Testis (tissue), 3 donors: ENCODE data around the gene MRPL40. TPM values are rescaled to one million over a fixed set of nuclear protein-coding genes. Genes with fewer than 3 reads are reported as not detected.
A peak's percentile ranks its signal among the peaks of the same experiment; 100 is the strongest.
"Not testable (repeated sequence)": the region's sequence is repeated elsewhere in the genome, so short reads cannot be mapped to it uniquely, and the experiment has no call there.

ENCODE experiments used
- DNase-seq: peaks from one replicate; pipeline ENCODE4 v3.0.0-alpha.2; 2019
- H3K27ac ChIP-seq, 2 donors: fragments of 200-600 bp; sonication (generic); one replicate each; pipeline ENCODE4 v1.5.1; 2019
- H3K27me3 ChIP-seq: fragments of 200-600 bp; sonication (generic); one replicate; pipeline ENCODE4 v1.5.1; 2019
- H3K36me3 ChIP-seq: fragments of 200-600 bp; sonication (generic); one replicate; pipeline ENCODE4 v1.5.1; 2017; ENCODE audit warnings: low read depth; ENCODE audit errors: missing control alignments
- H3K4me1 ChIP-seq: fragments of 200-600 bp; sonication (generic); one replicate; pipeline ENCODE4 v1.5.1; 2019
- H3K4me3 ChIP-seq, 2 donors: fragments of 200-600 bp; sonication (generic); one replicate each; pipeline ENCODE4 v1.5.1; 2017 to 2019
- H3K9me3 ChIP-seq: fragments of 200-600 bp; sonication (generic); one replicate; pipeline ENCODE4 v1.5.1; 2017
- CTCF ChIP-seq, 3 experiments: fragments of 450-650 bp in 2 of 3; fragments of 200-600 bp in 1 of 3; sonication (generic) in 1 of 3; IDR thresholded peaks; one replicate each; pipeline ENCODE4 v1.5.1; 2016 to 2019; ENCODE audit warnings: antibody characterized with exemption in 3 of 3, mild to moderate bottlenecking in 2 of 3, moderate library complexity in 1 of 3
- POLR2A ChIP-seq: fragments of 450-650 bp; IDR thresholded peaks from one replicate; pipeline ENCODE4 v1.6.1; 2017; ENCODE audit warnings: antibody characterized with exemption, mild to moderate bottlenecking, moderate library complexity
- WGBS, 2 donors: methylation state at CpG; one replicate each; pipeline ENCODE4 v1.1.5; 2018; 5-methylcytosine and 5-hydroxymethylcytosine counted together
- intact Hi-C: fragments of 100-400 bp; cut with DNase I; formaldehyde crosslinking; loops from one replicate; pipeline ENCODE4 v1.15.1; 2023; ENCODE audit warnings: low total_unique reads
- polyA plus RNA-seq: library from polyadenylated mRNA; stranded (reverse); fragments of 350-450 nt; fragmentation: Illumina TruSeq; extraction: RNeasy Lipid Tissue Mini Kit (QIAGEN cat#74804); gene quantifications from one replicate; pipeline ENCODE4 v1.2.3, GENCODE V29; 2014; ENCODE audit warnings: low read depth, low replicate concordance; ENCODE audit not compliant: insufficient read depth
- total RNA-seq, 2 donors: library from RNA; depleted of rRNA; stranded (reverse); fragments of >200 nt; gene quantifications; one replicate each; pipeline ENCODE4 v1.2.3, GENCODE V29; 2016

MRPL40 gene
- total and polyA plus RNA-seq, 3 donors from 2014 or later: 28.9 to 53.8 (median 29.2) TPM

- no peak overlapping the region for H3K27ac ChIP-seq
- WGBS, 2 donors: 74 to 81% methylated on average over 4 to 7 of the region's 7 CpGs
- no peak overlapping the region for H3K4me3 ChIP-seq
- H3K27me3 ChIP-seq: no peaks in the 10 kb centered on the region
- intact Hi-C loops: no loop called here
- peaks cover 20% of the 10 kb centered on the region for H3K4me1 ChIP-seq
- H3K36me3 ChIP-seq: no peaks in the 10 kb centered on the region
- DNase-seq: no peak
- no peaks in the 10 kb centered on the region for H3K9me3 ChIP-seq
- TF ChIP-seq POLR2A (no peak), CTCF (IDR thresholded peaks at IDR 0.05) (no peak)
Observed at GRCh38 chr22:19443544-19444211, 11.3 kb downstream of the MRPL40 start.

GRCh38 chr22:19445279-19445982, 13.1 kb downstream of the MRPL40 start:
- H3K9me3 ChIP-seq, H3K27ac ChIP-seq, intact Hi-C loops, H3K4me3 ChIP-seq, H3K27me3 ChIP-seq, H3K36me3 ChIP-seq, DNase-seq: not testable (repeated sequence)
- H3K4me1 ChIP-seq: peaks cover 22% of the 10 kb centered on the region
- 85 to 88% methylated on average over 9 of the region's 9 CpGs for WGBS, 2 donors

DNA sequence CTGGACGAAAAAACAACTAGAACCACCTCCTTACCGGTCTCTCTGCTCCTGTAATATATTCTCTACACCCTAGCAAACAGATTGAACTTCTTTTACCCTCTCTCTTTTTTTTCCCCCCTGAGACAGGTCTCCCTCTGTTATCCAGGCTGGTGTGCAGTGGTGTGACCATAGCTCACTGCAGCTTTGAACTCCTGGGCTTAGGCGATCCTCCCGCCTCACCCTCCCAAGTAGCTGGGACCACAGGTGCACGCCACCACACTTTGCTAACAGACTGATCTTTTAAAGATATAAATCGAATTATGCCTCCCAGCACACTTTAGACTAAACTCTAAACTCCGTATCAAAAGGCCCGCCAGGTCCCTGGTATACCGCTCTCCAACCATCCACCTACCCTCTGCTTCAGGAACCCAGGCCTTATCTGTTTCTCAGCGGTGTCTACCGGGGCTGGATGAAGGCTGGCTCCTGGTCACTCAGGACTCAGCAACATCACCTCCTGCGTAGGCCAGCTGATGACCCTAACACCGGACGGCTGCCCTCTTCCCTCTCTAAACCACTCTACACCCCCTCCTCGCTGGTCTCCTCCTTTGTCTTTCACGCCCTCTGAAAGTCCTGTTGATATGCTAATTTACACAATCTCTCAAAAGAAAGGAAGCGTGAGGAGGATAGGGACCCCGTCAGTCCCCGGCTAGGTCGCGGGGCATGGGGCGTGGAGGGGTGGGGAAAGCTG, 14.4 kb downstream of the MRPL40 start:
- DNase-seq: peak; percentile 30
- no peaks in the 10 kb centered on the region for H3K9me3 ChIP-seq
- H3K4me3 ChIP-seq: peak overlapping the region; percentile 93 to 94
- no peaks in the 10 kb centered on the region for H3K27me3 ChIP-seq
- peaks cover 22% of the 10 kb centered on the region for H3K4me1 ChIP-seq
- TF ChIP-seq CTCF (IDR thresholded peaks at IDR 0.05) (no peak), POLR2A (no peak)
- intact Hi-C loops: no loop called here
- WGBS, 2 donors: 19 to 27% methylated on average over 12 to 22 of the region's 22 CpGs
- peak overlapping the region; percentile 87 to 90 for H3K27ac ChIP-seq
- no peaks in the 10 kb centered on the region for H3K36me3 ChIP-seq

GRCh38 chr22:19447330-19448075, 15.2 kb downstream of the MRPL40 start, which contains the start of gene C22orf39:
TSS of gene C22orf39 (minus strand) at chr22:19447711. CDS start at chr22:19447688, 23 bp downstream.
- Histone ChIP-seq H3K27ac (peak within 1 kb of the TSS; percentile 87 to 90), H3K4me3 (peak within 1 kb of the TSS; percentile 93 to 94), H3K27me3 (no peaks in the 10 kb centered on the region), H3K36me3 (no peaks in the 10 kb centered on the region), H3K9me3 (no peaks in the 10 kb centered on the region), H3K4me1 (peaks cover 20% of the 10 kb centered on the region)
- peak; percentile 97 for DNase-seq
- TF ChIP-seq POLR2A (peak; percentile 27), CTCF (IDR thresholded peaks at IDR 0.05) (no peak)
- 0% methylated on average over 5 to 92 of the region's 92 CpGs for WGBS, 2 donors
- intact Hi-C loops: no loop called here
